ENCODE measurements around the gene DACT1. TPM values are rescaled to one million over a fixed set of nuclear protein-coding genes. Genes with fewer than 3 reads are reported as not detected.

DACT1 gene
- total and polyA plus RNA-seq, 10 of the 15 experiments (the other 5 are each of a cell fraction or from before 2014, with no cell fraction given): 0.13 to 2.9 (median 0.91) TPM

DNA sequence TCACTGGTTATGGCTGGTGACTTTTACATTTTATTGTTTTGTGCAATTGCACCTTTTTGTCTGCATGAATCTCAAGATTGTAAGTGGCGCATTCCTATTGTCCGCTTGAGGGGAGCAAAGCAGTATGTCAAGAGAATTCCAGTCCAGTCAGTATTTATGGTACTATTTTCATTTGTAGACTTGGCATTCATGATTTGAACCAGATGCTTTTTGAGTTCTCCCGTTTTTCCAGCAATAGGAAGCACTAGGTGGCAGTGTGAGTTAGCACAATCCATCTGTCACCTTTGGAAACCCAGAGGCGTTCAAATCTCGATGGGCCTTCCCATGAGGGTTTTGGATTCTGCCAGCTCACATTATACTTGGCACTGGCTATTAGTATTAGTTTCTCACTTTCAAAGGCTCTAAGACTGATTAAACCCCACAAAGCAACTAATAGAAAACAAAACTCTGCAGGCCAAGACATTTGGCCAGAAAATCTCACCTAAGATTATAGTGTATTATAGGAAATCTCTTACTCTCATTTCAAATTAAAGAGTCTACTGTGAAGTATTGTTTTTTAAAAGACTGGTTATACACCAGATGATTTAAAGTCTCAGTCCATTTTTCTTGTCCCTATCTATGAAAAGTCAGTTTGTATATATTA is 2.2 kb downstream of the DACT1 start (continued):
- TF ChIP-seq SREBF1 (IDR thresholded peaks at IDR 0.05; ENCODE audit: low read length): no peak
- TF ChIP-seq IKZF1 (conservative IDR thresholded peaks at IDR 0.05): peak; percentile 42
- TF ChIP-seq, protein P1, sequence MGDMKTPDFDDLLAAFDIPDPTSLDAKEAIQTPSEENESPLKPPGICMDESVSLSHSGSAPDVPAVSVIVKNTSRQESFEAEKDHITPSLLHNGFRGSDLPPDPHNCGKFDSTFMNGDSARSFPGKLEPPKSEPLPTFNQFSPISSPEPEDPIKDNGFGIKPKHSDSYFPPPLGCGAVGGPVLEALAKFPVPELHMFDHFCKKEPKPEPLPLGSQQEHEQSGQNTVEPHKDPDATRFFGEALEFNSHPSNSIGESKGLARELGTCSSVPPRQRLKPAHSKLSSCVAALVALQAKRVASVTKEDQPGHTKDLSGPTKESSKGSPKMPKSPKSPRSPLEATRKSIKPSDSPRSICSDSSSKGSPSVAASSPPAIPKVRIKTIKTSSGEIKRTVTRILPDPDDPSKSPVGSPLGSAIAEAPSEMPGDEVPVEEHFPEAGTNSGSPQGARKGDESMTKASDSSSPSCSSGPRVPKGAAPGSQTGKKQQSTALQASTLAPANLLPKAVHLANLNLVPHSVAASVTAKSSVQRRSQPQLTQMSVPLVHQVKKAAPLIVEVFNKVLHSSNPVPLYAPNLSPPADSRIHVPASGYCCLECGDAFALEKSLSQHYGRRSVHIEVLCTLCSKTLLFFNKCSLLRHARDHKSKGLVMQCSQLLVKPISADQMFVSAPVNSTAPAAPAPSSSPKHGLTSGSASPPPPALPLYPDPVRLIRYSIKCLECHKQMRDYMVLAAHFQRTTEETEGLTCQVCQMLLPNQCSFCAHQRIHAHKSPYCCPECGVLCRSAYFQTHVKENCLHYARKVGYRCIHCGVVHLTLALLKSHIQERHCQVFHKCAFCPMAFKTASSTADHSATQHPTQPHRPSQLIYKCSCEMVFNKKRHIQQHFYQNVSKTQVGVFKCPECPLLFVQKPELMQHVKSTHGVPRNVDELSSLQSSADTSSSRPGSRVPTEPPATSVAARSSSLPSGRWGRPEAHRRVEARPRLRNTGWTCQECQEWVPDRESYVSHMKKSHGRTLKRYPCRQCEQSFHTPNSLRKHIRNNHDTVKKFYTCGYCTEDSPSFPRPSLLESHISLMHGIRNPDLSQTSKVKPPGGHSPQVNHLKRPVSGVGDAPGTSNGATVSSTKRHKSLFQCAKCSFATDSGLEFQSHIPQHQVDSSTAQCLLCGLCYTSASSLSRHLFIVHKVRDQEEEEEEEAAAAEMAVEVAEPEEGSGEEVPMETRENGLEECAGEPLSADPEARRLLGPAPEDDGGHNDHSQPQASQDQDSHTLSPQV (IDR thresholded peaks at IDR 0.05): peak; percentile 82; the same call in 1 of the 2 replicates

DNA sequence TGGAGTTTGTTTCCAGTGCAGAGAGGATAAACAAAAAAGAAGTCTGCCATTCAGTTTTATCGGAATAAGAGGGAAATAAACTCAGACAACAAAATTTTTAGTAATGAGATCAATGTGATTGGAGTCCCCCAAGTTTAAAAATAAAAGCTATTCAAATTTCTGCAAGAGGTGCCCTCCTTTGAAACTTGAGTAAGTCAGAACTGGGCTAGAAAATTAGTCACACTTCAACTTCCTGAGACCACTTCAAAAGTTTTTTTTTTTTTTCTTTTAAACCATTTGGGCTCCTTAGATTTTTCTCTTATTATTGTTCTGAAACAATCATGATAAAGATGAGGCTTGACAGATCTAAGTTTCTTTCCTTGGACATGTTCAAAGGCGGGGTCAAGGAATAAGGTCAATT is 3.2 kb downstream of the DACT1 start:
- H3K4me2 ChIP-seq (ENCODE audit: control insufficient read depth, insufficient read depth): no peak overlapping the region
- peak; percentile 7; the same call in 1 of the 3 replicates for ATAC-seq
- 25% methylated on average over 2 of the region's 2 CpGs for WGBS (ENCODE audit: insufficient coverage, insufficient replicate concordance, low lambda C conversion rate, missing lambda C conversion rate)
- no peaks in the 10 kb centered on the region for H3K9me3 ChIP-seq (replicated peaks; ENCODE audit: control insufficient read depth, insufficient read depth, low read length)
- H3K27me3 ChIP-seq (replicated peaks in 1 of 2; ENCODE audit: control insufficient read depth in 2 of 2, insufficient read depth in 2 of 2, low read length in 1 of 2): peaks cover 0 to 8% of the 10 kb centered on the region in 2 experiments; a peak in 2 of 4 replicates
- RAD21 ChIA-PET (ENCODE audit: unreplicated experiment): interaction anchor here (0.7 to 6.8 kb wide), 20 partner anchors 9 to 482 kb away, joined by 3 to 106 read pairs (median 3); no protein-coding TSS in a partner anchor
- no peak for DNase-seq (ENCODE audit: low read depth, low spot score)
- peaks cover 3% of the 10 kb centered on the region for H3K4me1 ChIP-seq (ENCODE audit: control insufficient read depth, insufficient read depth, low read length)
- POLR2A ChIA-PET: interaction anchor here (0.6 to 2.5 kb wide), 5 partner anchors 16 to 965 kb away, joined by 3 to 8 read pairs (median 4); no protein-coding TSS in a partner anchor
- no peak for FAIRE-seq
- no peak overlapping the region for H3K4me3 ChIP-seq
- H3K79me2 ChIP-seq (ENCODE audit: control insufficient read depth, insufficient read depth, low read length): no peaks in the 10 kb centered on the region
- SMC1A ChIA-PET (ENCODE audit: uncharacterized antibody, unreplicated experiment): interaction anchor here (0.6 to 10.7 kb wide), 31 partner anchors 10 to 482 kb away, joined by 3 to 150 read pairs (median 4); no protein-coding TSS in a partner anchor
- H2AFZ ChIP-seq (ENCODE audit: control insufficient read depth, low read depth, low read length): no peak overlapping the region
- in situ Hi-C loops (cut with MboI): no loop called here
- H3K9ac ChIP-seq (ENCODE audit: control insufficient read depth, insufficient read depth, low read length): no peak overlapping the region
- intact Hi-C loops (cut with micrococcal nuclease; ENCODE audit: unreplicated experiment): loop anchor here (1.0 to 5.0 kb wide), 7 partner anchors 91 to 801 kb away; no protein-coding TSS in a partner anchor
- no peak overlapping the region for H3K27ac ChIP-seq (ENCODE audit: control insufficient read depth, insufficient read depth)
- CTCF ChIA-PET: interaction anchor here (0.7 to 8.9 kb wide), 29 partner anchors 11 to 803 kb away, joined by 3 to 95 read pairs (median 4); no protein-coding TSS in a partner anchor
- no TSS peak for BruUV-seq (replicated peaks)
- H3K36me3 ChIP-seq (ENCODE audit: control insufficient read depth in 2 of 2, insufficient read depth in 2 of 2, low read length in 1 of 2): peaks cover 0 to 3% of the 10 kb centered on the region in 2 experiments; a peak in 1 of 4 replicates
- no peaks in the 10 kb centered on the region for H4K20me1 ChIP-seq (ENCODE audit: control insufficient read depth, insufficient read depth)
- TF ChIP-seq, protein P1 (IDR thresholded peaks at IDR 0.05): 0 out of 2 replicates have a peak, but pooled peaks have one; percentile 38
- peak; percentile 23; the same call in 1 of the 2 replicates for TF ChIP-seq RUNX3 (IDR thresholded peaks at IDR 0.05; ENCODE audit: low read length)
- no peak for TF ChIP-seq NRF1 (conservative IDR thresholded peaks at IDR 0.05; ENCODE audit: low read depth, low read length)
- TF ChIP-seq, protein P2, sequence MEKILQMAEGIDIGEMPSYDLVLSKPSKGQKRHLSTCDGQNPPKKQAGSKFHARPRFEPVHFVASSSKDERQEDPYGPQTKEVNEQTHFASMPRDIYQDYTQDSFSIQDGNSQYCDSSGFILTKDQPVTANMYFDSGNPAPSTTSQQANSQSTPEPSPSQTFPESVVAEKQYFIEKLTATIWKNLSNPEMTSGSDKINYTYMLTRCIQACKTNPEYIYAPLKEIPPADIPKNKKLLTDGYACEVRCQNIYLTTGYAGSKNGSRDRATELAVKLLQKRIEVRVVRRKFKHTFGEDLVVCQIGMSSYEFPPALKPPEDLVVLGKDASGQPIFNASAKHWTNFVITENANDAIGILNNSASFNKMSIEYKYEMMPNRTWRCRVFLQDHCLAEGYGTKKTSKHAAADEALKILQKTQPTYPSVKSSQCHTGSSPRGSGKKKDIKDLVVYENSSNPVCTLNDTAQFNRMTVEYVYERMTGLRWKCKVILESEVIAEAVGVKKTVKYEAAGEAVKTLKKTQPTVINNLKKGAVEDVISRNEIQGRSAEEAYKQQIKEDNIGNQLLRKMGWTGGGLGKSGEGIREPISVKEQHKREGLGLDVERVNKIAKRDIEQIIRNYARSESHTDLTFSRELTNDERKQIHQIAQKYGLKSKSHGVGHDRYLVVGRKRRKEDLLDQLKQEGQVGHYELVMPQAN (conservative IDR thresholded peaks at IDR 0.05): no peak
- TF ChIP-seq ZNF384 (IDR thresholded peaks at IDR 0.05; ENCODE audit: borderline replicate concordance, low read depth, low read length): peak; percentile 57; the same call in 1 of the 2 replicates
- peak; percentile 45; the same call in 1 of the 2 replicates for TF ChIP-seq JUNB (IDR thresholded peaks at IDR 0.05)
- no peak for TF ChIP-seq IRF4 (IDR thresholded peaks at IDR 0.05; ENCODE audit: low read depth, low read length)
- TF ChIP-seq DPF2 (IDR thresholded peaks at IDR 0.05): 0 out of 2 replicates have a peak, but pooled peaks have one; percentile 10
